ENCODE data around the gene VIPAS39.

Gene VIPAS39

DNA sequence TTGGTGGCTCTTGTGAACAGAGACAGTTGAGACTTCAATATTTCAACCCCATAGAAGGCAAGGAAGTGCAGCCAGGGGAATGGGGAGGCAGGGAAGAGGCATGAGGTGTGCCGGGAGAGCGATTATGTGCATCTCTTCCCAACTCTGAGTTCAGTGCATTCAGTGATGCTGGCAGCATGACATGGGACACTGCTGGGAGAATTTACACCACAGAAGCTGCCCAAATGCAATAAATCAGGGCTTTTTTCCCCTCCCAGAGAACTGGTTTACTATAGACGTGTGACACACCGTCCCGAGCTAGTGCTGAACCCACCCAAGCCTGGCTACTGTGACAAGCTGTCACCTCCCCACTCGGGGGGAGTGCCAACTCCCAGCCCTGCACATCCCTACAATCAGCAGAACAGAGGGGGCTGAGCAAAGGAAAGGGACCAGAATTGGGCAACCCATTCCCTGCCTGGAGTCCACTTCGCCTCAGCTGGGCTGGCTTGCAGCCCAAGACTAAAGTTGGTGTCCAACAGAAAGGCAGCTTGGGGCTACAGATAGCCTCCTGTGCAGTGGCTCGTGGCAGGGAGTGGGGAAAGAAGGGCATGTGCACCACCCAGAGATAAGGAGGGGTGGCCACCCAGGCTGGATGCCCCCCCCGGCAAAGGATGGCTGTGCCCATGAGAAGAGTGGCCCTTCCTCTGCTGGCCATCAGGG, 17.2 kb upstream of the VIPAS39 start:
- TF ChIP-seq SNAI2 (CRISPR knock-in tag; IDR thresholded peaks at IDR 0.05) (no peak), GLIS3 (CRISPR knock-in tag; IDR thresholded peaks at IDR 0.05) (no peak), ZFP30 (CRISPR knock-in tag; IDR thresholded peaks at IDR 0.05) (no peak), ZNF70 (CRISPR knock-in tag; IDR thresholded peaks at IDR 0.05) (no peak), ARNTL (CRISPR knock-in tag; IDR thresholded peaks at IDR 0.05; ENCODE audit: borderline replicate concordance, low read depth) (no peak)
- TF ChIP-seq, protein P1, sequence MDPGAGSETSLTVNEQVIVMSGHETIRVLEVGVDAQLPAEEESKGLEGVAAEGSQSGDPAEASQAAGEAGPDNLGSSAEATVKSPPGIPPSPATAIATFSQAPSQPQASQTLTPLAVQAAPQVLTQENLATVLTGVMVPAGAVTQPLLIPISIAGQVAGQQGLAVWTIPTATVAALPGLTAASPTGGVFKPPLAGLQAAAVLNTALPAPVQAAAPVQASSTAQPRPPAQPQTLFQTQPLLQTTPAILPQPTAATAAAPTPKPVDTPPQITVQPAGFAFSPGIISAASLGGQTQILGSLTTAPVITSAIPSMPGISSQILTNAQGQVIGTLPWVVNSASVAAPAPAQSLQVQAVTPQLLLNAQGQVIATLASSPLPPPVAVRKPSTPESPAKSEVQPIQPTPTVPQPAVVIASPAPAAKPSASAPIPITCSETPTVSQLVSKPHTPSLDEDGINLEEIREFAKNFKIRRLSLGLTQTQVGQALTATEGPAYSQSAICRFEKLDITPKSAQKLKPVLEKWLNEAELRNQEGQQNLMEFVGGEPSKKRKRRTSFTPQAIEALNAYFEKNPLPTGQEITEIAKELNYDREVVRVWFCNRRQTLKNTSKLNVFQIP (CRISPR knock-in tag; IDR thresholded peaks at IDR 0.05; ENCODE audit: borderline replicate concordance, low read depth), result no peak
- ATAC-seq, result no peak; the same call in 2 of the 3 replicates

DNA sequence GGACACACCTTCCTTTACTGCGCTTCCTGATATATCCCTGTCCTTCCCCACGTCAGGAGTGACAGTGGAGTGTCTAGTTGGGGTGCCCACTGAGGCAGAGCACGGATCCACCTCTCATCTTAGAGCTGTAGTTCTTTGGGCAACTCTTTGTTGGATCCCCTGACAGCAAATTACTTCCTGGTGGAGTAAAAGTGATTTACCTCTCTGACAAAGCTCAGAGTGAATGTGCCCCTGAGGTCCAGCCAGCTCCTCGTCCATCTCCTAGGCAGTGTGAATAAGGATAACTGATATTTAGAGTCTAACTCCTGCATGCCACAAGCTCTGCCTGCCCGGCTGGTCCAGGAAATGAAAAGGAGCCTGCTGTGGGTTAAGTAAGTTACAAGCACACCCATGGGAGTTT, 16.5 kb upstream of the VIPAS39 start:
- ATAC-seq, result no peak
- TF ChIP-seq, protein P2, sequence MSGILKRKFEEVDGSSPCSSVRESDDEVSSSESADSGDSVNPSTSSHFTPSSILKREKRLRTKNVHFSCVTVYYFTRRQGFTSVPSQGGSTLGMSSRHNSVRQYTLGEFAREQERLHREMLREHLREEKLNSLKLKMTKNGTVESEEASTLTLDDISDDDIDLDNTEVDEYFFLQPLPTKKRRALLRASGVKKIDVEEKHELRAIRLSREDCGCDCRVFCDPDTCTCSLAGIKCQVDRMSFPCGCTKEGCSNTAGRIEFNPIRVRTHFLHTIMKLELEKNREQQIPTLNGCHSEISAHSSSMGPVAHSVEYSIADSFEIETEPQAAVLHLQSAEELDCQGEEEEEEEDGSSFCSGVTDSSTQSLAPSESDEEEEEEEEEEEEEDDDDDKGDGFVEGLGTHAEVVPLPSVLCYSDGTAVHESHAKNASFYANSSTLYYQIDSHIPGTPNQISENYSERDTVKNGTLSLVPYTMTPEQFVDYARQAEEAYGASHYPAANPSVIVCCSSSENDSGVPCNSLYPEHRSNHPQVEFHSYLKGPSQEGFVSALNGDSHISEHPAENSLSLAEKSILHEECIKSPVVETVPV (CRISPR knock-in tag; IDR thresholded peaks at IDR 0.05), result no peak
- no peak for TF ChIP-seq ZNF70 (CRISPR knock-in tag; IDR thresholded peaks at IDR 0.05)
- TF ChIP-seq ZNF8 (CRISPR knock-in tag; IDR thresholded peaks at IDR 0.05), result no peak
- no peak for TF ChIP-seq TOX (CRISPR knock-in tag; IDR thresholded peaks at IDR 0.05; ENCODE audit: borderline replicate concordance)
- TF ChIP-seq, protein P3, sequence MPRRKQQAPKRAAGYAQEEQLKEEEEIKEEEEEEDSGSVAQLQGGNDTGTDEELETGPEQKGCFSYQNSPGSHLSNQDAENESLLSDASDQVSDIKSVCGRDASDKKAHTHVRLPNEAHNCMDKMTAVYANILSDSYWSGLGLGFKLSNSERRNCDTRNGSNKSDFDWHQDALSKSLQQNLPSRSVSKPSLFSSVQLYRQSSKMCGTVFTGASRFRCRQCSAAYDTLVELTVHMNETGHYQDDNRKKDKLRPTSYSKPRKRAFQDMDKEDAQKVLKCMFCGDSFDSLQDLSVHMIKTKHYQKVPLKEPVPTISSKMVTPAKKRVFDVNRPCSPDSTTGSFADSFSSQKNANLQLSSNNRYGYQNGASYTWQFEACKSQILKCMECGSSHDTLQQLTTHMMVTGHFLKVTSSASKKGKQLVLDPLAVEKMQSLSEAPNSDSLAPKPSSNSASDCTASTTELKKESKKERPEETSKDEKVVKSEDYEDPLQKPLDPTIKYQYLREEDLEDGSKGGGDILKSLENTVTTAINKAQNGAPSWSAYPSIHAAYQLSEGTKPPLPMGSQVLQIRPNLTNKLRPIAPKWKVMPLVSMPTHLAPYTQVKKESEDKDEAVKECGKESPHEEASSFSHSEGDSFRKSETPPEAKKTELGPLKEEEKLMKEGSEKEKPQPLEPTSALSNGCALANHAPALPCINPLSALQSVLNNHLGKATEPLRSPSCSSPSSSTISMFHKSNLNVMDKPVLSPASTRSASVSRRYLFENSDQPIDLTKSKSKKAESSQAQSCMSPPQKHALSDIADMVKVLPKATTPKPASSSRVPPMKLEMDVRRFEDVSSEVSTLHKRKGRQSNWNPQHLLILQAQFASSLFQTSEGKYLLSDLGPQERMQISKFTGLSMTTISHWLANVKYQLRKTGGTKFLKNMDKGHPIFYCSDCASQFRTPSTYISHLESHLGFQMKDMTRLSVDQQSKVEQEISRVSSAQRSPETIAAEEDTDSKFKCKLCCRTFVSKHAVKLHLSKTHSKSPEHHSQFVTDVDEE (CRISPR knock-in tag; IDR thresholded peaks at IDR 0.05), result no peak
- no peak for TF ChIP-seq ARNTL (CRISPR knock-in tag; IDR thresholded peaks at IDR 0.05; ENCODE audit: borderline replicate concordance, low read depth)

DNA sequence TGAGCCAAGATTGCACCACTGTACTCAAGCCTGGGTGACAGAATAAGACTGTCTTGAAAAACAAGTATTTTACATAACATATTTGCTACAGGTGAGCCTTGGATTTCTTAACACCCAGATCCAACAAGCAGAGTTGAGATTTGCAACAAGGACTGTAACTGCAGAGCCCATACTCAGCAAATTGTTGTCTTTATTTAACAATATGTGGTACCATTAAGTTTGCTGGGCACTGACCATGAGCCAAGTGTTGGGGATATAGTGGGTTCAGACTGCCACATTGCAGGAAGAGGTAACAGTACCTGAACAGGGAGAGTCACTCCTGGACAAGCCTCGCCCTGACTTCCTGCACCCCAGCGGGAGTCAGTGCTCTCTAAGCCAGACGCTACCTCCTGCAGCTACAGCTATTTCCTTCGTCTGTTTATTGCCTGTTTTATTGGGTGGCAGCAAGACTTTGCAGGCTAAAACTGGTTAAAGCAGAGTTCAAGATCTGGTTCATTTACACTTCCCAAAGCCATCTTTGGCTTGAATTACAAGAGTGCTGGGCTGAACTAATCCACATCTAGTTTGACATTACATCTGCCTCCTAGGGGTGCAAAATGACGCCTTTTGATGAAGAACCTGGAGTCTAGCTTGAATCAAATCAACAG, 12.9 kb upstream of the VIPAS39 start:
- TF ChIP-seq CSDC2 (CRISPR knock-in tag; IDR thresholded peaks at IDR 0.05), result no peak
- TF ChIP-seq ZFP3 (CRISPR knock-in tag; IDR thresholded peaks at IDR 0.05), result no peak

DNA sequence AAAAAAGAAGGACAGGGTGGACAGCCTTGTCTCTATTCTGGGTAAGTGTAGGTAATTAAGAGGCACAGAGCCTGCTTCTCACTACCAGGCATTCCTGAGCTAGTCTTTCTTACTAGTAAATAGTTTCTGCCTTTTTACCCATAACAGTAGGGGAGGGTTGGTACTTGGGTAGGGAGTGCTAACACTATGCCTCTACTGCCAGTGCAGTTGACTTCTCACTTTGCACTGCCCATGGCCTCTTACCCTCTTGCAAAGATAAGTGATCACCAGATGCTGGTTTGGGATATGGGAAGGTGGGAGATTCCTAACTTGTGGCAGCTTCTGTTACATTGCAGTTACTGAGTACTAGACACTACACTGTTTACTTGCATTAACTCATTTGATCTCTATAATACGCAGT, 12.1 kb upstream of the VIPAS39 start:
- TF ChIP-seq ESRRG (CRISPR knock-in tag; IDR thresholded peaks at IDR 0.05), result no peak
- TF ChIP-seq, protein P2 (CRISPR knock-in tag; IDR thresholded peaks at IDR 0.05), result no peak
- TF ChIP-seq SNAI2 (CRISPR knock-in tag; IDR thresholded peaks at IDR 0.05), result no peak
- TF ChIP-seq PPARA (CRISPR knock-in tag; IDR thresholded peaks at IDR 0.05; ENCODE audit: borderline replicate concordance), result no peak
- no peak for TF ChIP-seq RARB (CRISPR knock-in tag; IDR thresholded peaks at IDR 0.05)
- TF ChIP-seq ZNF70 (CRISPR knock-in tag; IDR thresholded peaks at IDR 0.05), result no peak
- TF ChIP-seq, protein P1 (CRISPR knock-in tag; IDR thresholded peaks at IDR 0.05; ENCODE audit: borderline replicate concordance, low read depth), result no peak
- no peak for TF ChIP-seq ISL1 (CRISPR knock-in tag; IDR thresholded peaks at IDR 0.05)
- TF ChIP-seq, protein P3 (CRISPR knock-in tag; IDR thresholded peaks at IDR 0.05), result no peak
- TF ChIP-seq ZFP30 (CRISPR knock-in tag; IDR thresholded peaks at IDR 0.05), result no peak
- TF ChIP-seq CSDC2 (CRISPR knock-in tag; IDR thresholded peaks at IDR 0.05), result no peak
- peak; percentile 13; the same call in 2 of the 3 replicates for ATAC-seq

More for the DNA sequence above, 12.9 kb upstream of the VIPAS39 start:
- peak; percentile 18; the same call in 2 of the 3 replicates for ATAC-seq

Data from SK-N-SH treated with all-trans-retinoic acid at 6 μM for 48 hours (cell line).